GM12892 (cell line): ENCODE measurements around the gene RIIAD1.
"Not testable (repeated sequence)": the region's sequence is repeated elsewhere in the genome, so short reads cannot be mapped to it uniquely, and the experiment has no call there.

Source experiments
- DNase-seq: peaks from one replicate; pipeline ENCODE4 v3.0.0; 2011; ENCODE audit not compliant: insufficient read length
- FAIRE-seq: peaks from 2 replicates; lab custom pipeline; 2011; peaks lifted over from hg19 to GRCh38; lab: Jason Lieb, UNC
- POLR2A ChIP-seq: IDR thresholded peaks from 2 replicates; pipeline ENCODE4 v1.6.1; 2011; ENCODE audit warnings: low read depth, low read length, control low read depth
- POLR2AphosphoS5 ChIP-seq: IDR thresholded peaks from 2 replicates; pipeline ENCODE4 v1.6.1; 2011; ENCODE audit warnings: low read depth, low read length, control low read depth
- TAF1 ChIP-seq: IDR thresholded peaks from 2 replicates; pipeline ENCODE4 v1.6.1; 2011; ENCODE audit warnings: low read depth, mild to moderate bottlenecking, control low read depth, low read length, borderline replicate concordance

Gene RIIAD1

DNA sequence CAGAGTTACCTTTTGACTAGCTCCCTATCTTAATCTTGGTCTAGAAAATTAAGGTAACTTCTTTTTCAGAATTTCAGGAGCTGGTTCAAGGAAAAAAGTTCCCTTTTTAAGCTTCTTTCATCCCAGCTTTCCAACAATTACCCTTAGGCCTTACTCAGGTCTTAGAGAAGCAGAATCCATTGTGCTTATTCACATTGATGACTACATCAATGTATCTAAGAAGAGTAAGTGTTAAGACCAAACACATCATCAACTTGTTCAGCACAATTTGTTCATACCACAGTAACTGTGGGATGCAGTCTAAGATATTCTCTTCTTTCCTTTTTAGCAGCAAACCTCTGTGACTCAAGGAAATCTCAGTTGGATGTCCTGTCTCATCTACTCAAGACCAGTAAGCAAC lies 37.9 kb downstream of the RIIAD1 start:
- no peak for FAIRE-seq
- TF ChIP-seq POLR2A, result no peak
- no peak for TF ChIP-seq POLR2AphosphoS5
- no peak for TF ChIP-seq TAF1
- no peak for DNase-seq

GRCh38 chr1:151760597-151761385 lies 39.5 kb downstream of the RIIAD1 start:
- DNase-seq, result no peak
- no peak for FAIRE-seq
- TF ChIP-seq POLR2A (no peak), POLR2AphosphoS5 (no peak), TAF1 (no peak)

DNA sequence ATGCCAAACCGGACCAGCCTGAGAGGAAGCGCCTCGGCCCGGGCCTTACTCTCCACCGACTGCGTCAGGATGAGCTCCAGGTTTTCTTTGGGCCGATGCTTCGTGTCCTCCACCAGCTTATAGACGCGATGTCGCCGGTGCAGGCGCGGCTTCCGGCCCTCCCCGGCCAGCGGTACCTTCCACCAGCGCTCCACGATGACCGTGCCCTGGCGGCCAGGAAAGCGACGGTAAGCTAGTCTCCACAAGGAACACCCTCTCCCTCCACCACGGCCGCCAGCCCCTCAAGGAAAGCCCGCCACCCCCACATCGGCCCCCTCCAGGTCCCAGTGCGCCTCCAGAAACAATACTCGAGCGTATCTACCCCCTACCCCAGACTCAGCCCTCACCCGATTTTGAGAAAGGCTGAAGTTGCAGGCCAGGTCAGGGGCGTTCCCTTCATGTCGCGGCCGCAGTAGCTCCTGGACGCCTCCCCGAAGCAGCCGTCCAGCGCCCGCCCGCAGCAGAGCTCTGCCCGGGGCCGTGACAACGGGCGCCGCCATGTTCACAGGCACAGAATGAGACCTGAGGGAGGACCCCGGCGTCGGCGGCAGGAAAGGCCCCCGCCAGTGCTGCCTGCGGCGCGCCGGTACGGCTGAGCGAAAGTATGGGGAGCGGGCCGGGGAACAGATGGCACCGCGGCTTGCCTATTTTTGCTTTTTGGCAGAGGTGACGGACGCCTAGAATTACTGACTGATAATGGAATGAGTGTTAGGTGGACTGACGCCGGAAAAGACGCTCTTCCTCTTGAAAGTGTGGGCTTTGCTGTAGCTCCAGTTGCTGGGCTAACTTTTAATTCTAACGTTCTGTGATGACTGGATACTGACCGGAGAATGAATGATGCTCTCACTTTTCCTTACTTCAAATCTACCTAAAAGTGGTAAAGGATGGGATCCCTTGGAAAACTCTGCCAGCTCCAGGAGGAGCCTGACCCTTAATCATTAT lies 41.9 kb downstream of the RIIAD1 start, which contains the start of gene MRPL9:
MRPL9 (minus strand) TSS at position 556 of the 981 bp plus-strand sequence; CDS start at position 539, 17 bp downstream.
- peak; percentile 72 for TF ChIP-seq TAF1
- TF ChIP-seq POLR2AphosphoS5, result peak; percentile 82
- peak; percentile 81 for TF ChIP-seq POLR2A
- FAIRE-seq, result peak; percentile 89
- peak; percentile 94 for DNase-seq

DNA sequence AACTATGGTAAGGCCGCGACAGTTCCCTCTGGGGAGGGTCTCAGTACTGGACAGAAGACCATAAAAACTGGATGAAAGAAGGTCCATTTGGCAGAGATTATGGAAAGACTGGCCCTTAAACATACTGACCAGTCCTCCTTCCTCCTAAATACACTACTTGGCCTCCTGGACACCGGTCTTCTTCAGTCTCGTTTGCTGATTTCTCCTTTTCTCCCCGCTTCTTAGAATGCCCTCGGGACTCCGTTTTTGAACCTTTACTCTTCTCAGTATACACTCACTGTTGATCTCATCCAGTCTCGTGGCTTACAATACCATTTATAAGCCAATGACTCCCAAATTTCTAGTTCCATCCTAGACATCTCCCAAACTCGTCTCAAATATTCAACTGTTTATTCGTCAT lies 42.7 kb downstream of the RIIAD1 start:
- no peak for TF ChIP-seq POLR2AphosphoS5
- TF ChIP-seq TAF1, result no peak
- TF ChIP-seq POLR2A, result no peak
- peak; percentile 54 for FAIRE-seq
- DNase-seq, result no peak

- FAIRE-seq, DNase-seq: not testable (repeated sequence)
Observed at GRCh38 chr1:151768351-151769066, 47.2 kb downstream of the RIIAD1 start.

- FAIRE-seq, DNase-seq: not testable (repeated sequence)
Observed at GRCh38 chr1:151769270-151769669, 47.9 kb downstream of the RIIAD1 start.

DNA sequence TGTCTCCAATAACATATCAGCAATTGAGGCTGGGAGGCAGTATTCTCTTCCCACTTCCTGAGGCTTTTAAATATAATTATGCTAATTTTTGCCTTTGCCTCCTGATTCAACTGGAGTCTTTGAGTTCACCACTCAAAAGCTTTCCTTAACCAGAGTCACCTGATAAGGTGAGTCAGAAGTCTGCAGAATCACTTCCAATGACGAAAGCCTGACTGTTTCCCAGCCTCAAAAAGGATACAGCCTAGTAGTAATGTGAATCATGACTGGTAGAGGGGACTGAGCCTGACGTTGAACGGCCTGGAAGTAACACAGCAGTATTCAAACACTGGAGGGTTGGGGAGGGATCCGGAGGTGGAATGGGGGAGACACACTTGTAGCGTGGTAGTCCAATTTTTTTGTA lies 52.4 kb downstream of the RIIAD1 start:
- FAIRE-seq, result no peak

GRCh38 chr1:151774256-151774922 lies 53.1 kb downstream of the RIIAD1 start:
- DNase-seq, result no peak
- FAIRE-seq, result no peak
- TF ChIP-seq TAF1 (no peak), POLR2A (no peak), POLR2AphosphoS5 (no peak)

More for the DNA sequence above, 52.4 kb downstream of the RIIAD1 start:
- TF ChIP-seq POLR2A (no peak), TAF1 (no peak), POLR2AphosphoS5 (no peak)
- DNase-seq, result no peak

- no peak for DNase-seq
- no peak for TF ChIP-seq POLR2AphosphoS5
- TF ChIP-seq TAF1, result no peak
- TF ChIP-seq POLR2A, result no peak
- FAIRE-seq, result no peak
Observed at GRCh38 chr1:151775894-151776664, 54.8 kb downstream of the RIIAD1 start.

- FAIRE-seq, result no peak
- no peak for DNase-seq
- TF ChIP-seq POLR2A (no peak), TAF1 (no peak), POLR2AphosphoS5 (no peak)
Observed at GRCh38 chr1:151776665-151777062, 55.3 kb downstream of the RIIAD1 start.
